Kidney epithelial cell (primary cell): ENCODE results near the gene FAM120B. TPM values are rescaled to one million over a fixed set of nuclear protein-coding genes. Genes with fewer than 3 reads are reported as not detected.

Experiments
- DNase-seq: peaks from one replicate; pipeline ENCODE4 v3.0.0-alpha.2; 2010; ENCODE audit warnings: low read depth
- H3K27me3 ChIP-seq: 2 replicates; pipeline ENCODE4 v1.6.0; 2011; ENCODE audit warnings: low read length; ENCODE audit not compliant: control insufficient read depth, insufficient read depth
- H3K36me3 ChIP-seq: 2 replicates; pipeline ENCODE4 v1.5.1; 2011; ENCODE audit warnings: low read length; ENCODE audit not compliant: control insufficient read depth, insufficient read depth
- H3K4me3 ChIP-seq: 2 replicates; pipeline ENCODE4 v1.5.1; 2011; ENCODE audit warnings: low read depth, mild to moderate bottlenecking, control low read depth, low read length
- total RNA-seq: library from RNA; depleted of rRNA; stranded (reverse); fragments of >200 nt; gene quantifications from 2 replicates; pipeline ENCODE4 v1.2.3, GENCODE V29; 2015
- TF ChIP-seq, protein P1 (sequence below): IDR thresholded peaks from 2 replicates; pipeline ENCODE4 v1.5.1; 2011; ENCODE audit warnings: mild to moderate bottlenecking, moderate library complexity, low read length, control low read depth, inconsistent platforms; ENCODE audit not compliant: insufficient read depth, poor library complexity, severe bottlenecking

FAM120B gene
- total RNA-seq, 1 donor from 2014 or later, result 12.4 TPM

DNA sequence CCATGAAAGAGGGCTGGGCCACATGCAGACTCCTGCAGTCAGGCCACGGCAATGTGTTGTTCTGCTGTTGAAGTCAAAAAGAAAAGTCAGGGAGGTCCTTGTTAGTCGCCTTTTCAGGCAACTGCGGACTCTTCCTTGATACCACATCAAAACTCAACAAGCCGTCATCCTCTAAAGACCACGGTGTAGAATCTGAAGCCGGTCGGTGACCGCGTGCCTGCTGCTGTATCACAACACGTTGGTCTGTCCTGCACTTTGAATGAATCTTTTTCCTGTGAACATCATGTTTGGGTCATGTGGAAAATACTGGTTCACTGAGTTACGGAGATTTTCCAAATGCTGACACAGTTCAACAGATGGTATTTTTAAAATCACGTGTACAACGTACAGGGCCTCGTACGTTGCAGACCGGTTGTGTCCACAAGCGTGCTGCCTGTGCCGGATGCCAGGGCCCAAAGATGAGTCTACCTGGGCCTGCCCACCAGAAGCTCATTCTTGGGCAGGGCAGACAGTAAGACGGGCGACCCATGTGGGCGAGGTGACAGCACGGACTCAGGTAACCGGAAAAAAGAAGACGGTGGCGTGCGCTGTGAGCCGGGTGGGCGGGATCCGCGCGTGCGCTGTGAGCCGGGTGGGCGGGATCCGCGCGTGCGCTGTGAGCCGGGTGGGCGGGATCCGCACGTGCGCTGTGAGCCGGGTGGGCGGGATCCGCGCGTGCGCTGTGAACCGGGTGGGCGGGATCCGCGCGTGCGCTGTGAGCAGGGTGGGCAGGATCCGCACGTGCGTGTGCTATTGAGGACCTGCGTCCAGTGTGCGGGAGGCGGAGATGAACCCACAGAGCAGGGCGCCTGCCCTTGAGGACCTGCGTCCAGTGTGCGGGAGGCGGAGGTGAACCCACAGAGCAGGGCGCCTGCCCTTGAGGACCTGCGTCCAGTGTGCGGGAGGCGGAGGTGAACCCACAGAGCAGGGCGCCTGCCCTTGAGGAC is 114.5 kb downstream of the FAM120B start:
- Histone ChIP-seq H3K27me3 (no peaks in the 10 kb centered on the region), H3K4me3 (no peak overlapping the region), H3K36me3 (no peaks in the 10 kb centered on the region)
- no peak for DNase-seq
- TF ChIP-seq, protein P1, sequence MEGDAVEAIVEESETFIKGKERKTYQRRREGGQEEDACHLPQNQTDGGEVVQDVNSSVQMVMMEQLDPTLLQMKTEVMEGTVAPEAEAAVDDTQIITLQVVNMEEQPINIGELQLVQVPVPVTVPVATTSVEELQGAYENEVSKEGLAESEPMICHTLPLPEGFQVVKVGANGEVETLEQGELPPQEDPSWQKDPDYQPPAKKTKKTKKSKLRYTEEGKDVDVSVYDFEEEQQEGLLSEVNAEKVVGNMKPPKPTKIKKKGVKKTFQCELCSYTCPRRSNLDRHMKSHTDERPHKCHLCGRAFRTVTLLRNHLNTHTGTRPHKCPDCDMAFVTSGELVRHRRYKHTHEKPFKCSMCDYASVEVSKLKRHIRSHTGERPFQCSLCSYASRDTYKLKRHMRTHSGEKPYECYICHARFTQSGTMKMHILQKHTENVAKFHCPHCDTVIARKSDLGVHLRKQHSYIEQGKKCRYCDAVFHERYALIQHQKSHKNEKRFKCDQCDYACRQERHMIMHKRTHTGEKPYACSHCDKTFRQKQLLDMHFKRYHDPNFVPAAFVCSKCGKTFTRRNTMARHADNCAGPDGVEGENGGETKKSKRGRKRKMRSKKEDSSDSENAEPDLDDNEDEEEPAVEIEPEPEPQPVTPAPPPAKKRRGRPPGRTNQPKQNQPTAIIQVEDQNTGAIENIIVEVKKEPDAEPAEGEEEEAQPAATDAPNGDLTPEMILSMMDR, result no peak

GRCh38 chr6:170421921-170422320 is 115.4 kb downstream of the FAM120B start:
- no peak for DNase-seq
- Histone ChIP-seq H3K36me3 (no peaks in the 10 kb centered on the region), H3K4me3 (no peak overlapping the region), H3K27me3 (no peaks in the 10 kb centered on the region)
- TF ChIP-seq, protein P1, result no peak

DNA sequence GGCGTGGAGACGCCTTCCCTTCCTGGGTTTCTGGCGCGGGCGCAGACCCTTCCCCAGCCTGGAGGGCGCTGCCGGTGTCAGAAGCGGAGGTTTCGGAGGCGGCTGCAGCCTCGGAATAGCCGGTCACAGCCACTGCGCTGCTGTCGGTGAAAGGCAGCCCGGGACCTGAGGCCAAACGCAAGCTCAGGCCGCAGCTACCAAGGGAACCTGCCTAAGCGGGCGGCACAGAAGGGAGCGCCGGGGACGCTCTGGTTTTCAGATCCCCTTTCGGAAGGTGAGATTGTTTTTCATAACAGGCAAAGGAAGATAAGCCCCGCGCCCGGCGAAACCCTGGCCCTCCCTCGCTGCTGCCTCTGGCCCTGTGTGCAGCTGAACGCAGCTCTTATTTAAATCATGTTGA is 116.5 kb downstream of the FAM120B start:
- H3K4me3 ChIP-seq, result no peak overlapping the region
- no peaks in the 10 kb centered on the region for H3K36me3 ChIP-seq
- H3K27me3 ChIP-seq, result no peaks in the 10 kb centered on the region
- TF ChIP-seq, protein P1, result no peak
- no peak for DNase-seq

GRCh38 chr6:170423814-170424603 is 117.5 kb downstream of the FAM120B start:
- Histone ChIP-seq H3K36me3 (no peaks in the 10 kb centered on the region), H3K27me3 (no peaks in the 10 kb centered on the region), H3K4me3 (no peak overlapping the region)
- TF ChIP-seq, protein P1, result no peak
- no peak for DNase-seq

DNA sequence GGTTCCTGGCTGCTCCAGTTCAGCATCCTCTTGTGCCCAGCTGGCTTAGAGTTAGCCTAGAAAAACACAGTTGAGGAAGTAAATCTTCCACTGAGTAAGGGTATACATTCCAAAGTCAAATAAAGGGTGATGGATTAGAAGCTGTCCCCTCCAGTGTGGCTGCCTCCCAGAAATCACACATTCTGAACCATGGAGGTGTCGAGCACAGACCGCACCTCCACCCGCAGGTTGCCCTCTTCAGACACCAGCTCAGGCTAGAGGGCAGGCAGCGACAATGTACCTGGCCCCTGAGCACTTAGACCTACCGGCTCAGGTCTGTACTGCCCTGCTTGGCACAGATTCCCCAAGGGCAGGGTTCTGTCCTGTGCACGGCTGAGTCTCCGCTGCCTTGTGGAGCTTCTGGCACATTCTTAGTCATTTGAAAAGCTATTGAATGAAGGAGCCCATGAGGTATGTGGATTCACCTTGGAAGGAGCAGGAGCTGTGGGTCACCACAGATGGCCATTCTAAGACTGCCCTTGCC is 118.1 kb downstream of the FAM120B start:
- no peaks in the 10 kb centered on the region for H3K27me3 ChIP-seq
- no peak overlapping the region for H3K4me3 ChIP-seq
- DNase-seq, result no peak
- H3K36me3 ChIP-seq, result no peaks in the 10 kb centered on the region
- TF ChIP-seq, protein P1, result no peak
